Erythroblast (primary cell): ENCODE results near the gene ARMH4.

Experiments used
- GATA1 ChIP-seq: IDR thresholded peaks from 2 replicates; pipeline ENCODE4 v1.6.1; 2011; ENCODE audit warnings: low read depth, mild to moderate bottlenecking, control low read depth, low read length, moderate library complexity
- POLR2A ChIP-seq: IDR thresholded peaks from 2 replicates; pipeline ENCODE4 v1.6.1; 2011; ENCODE audit warnings: mild to moderate bottlenecking, low read length

- TF ChIP-seq POLR2A (no peak), GATA1 (no peak)
These were observed 80.7 kb downstream of the ARMH4 start for GRCh38 chr14:58071341-58071740.
